Transverse colon (tissue), 3 donors: ENCODE measurements around the gene ZNF101.

Experiments
- CTCF ChIP-seq, 5 experiments: fragments of 200-600 bp in 3 of 5; fragments of 450-650 bp in 2 of 5; sonication (generic) in 3 of 5; IDR thresholded peaks; 1 replicate in 2 of 5; 2 replicates in 3 of 5; pipeline ENCODE4 v1.5.1; 2016 to 2017; ENCODE audit warnings: antibody characterized with exemption in 5 of 5, inconsistent platforms in 3 of 5, mild to moderate bottlenecking in 2 of 5, moderate library complexity in 1 of 5
- POLR2A ChIP-seq: fragments of 450-650 bp; IDR thresholded peaks from one replicate; pipeline ENCODE4 v1.6.1; 2016; ENCODE audit warnings: antibody characterized with exemption, mild to moderate bottlenecking, moderate library complexity

GRCh38 chr19:19656451-19657396 is 11.9 kb upstream of the ZNF101 start:
- TF ChIP-seq POLR2A (no peak), CTCF (IDR thresholded peaks at IDR 0.05) (no peak)
